GM19193 (cell line): Measurements from ENCODE around the gene ZNF341.

ENCODE experiments used
- POLR2A ChIP-seq: IDR thresholded peaks from 4 replicates; pipeline ENCODE4 v1.6.1; 2011; ENCODE audit not compliant: insufficient read depth, insufficient read length; ENCODE audit errors: extremely low read depth

The ZNF341 gene

DNA sequence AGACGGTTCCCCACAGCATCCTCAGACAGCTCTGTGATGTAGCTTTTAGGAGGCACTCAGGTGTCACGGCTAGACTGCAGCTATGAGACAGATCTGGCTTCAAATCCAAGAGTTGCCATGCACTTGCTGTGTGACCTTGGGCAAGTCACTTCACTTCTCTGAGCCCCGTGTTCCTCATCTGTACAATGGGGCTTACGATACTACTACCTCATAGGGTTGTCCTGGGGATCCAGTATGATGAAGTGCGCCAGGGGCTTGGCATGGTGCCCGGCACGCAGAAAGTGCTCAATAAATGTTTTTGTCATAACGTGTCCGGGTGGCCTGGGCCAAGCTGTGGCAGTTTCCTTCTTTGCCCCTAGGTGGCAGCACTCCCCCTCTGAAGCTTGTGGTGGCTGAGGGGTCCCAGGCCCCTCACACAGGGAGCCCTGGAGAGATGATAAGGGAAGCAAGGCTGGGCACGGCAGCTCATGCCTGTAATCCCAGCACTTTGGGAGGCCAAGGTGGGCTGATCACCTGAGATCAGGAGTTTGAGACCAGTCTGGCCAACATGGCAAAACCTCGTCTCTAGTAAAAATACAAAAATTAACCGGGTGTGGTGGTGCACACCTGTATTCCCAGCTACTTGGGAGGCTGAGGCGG lies 60.3 kb downstream of the ZNF341 start:
- no peak for TF ChIP-seq POLR2A

DNA sequence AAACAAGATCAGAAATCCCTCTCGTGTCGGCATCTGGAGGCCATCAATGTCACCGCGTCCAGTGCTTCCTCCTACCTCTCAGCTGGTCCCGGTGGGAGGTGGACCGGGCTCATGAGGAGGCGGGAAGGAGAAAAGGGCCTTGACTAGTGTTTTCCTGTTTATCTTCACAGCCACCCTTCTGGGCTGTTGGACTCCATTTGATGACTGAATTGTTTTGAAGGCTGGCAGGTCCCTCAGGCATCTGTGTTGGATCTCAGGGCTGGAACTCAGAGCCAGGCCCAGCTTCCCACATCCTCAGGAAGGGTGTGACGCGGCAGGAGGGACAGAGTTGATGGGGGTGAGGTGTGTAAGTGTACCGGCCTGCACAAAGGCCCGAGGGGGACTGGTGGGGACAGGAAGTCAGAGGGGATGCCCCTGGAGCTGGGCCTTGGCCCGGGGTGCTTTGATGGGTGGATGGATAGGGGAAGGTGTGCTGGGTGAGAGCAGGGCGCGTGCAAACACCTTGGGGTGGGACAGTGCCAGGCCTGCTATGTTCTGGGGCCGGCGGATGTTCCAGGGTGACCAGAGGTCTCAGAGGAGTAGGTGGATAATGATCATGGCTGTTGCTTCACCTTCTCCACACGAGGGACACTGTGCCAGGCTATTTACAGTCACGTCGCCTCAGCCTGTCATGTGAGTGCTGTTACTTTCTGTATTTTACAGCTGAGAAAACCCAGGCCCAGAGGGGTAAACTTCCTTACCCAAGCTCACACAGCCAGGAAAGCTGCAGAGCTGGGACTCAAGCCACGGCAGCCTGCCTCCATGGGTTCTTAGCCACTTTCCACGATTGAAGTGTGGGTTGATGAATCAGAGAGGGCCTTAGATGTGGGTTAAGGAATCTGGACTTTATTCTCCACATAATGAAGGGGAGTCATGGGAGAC lies 61.5 kb downstream of the ZNF341 start:
- no peak for TF ChIP-seq POLR2A

DNA sequence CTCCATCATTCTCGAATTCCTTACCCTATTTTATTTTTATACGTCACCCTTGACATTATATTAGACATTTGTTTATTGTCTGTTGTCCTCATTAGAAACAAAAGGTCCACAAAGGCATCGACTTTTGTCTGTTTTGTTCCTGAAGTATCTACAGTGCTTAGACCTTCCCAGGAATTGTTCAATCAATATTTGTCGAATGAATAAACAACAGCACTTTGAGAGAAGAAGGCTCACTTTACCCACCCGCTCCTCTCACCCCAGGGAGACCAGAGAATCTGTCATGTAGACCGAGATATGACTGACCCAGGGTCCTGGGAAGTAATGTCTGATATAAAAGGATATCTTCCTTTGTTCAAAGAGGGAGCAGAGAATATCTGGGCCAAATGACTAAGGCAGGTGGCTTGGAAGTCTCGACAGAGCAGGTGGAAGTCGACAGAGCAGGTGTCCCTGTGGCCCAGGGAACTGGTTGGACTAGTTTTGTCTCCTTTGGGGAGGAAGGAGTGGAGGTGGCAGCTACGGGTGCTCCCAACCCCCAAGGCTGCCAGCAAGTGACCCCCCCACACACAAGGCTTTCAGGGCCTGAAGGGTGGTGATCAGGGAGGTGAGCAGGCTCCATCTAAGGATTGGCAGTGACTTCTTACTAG lies 64.6 kb downstream of the ZNF341 start:
- no peak for TF ChIP-seq POLR2A

DNA sequence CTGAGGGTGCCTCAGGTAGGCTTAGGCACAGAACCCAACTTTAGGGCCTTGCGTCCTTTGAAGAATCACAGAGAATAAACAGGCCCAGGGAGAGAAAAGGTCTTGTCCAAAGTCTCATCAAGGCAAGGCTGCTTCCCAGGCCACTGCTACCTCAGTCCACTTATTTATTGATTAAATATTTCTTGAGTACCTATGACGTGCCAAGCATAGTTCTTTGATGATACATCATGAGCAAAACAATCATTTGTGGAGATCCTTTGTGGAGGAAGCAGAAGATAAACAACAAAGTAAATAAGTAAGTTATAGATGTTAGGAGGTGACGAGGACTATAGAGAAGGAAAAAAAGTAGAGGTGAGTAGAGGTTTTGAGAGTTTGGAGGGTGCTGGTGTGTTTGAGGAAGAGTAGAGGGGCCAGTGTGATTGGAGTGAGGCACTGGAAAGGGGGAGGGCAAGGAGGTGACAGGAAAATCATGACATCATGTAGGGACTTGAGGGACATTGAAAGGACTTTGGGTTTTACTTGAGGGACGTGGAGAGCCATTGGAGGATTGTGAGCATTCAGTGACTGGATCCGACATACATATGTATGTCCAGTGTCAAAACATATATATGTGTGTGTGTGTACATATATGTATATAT lies 65.2 kb downstream of the ZNF341 start:
- TF ChIP-seq POLR2A, result no peak

DNA sequence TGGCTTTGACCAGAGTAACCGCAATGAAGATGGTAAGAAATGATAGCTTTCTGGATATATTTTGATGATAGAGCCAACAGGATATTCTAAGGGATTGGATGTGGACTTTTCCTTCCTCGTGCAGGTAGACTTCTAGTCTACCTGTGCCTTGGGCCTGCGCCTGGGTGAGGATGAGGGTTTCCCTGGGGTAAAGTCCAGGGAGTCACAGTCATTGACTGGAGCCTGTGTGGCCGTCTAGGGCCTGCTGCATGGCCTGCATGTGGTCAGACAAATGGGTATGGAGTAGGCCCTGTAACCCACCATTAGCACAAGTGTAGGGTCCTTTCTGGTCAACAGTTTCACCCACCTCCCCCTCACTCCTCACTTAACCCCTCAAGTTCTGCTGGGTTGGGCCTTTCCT lies 66.6 kb downstream of the ZNF341 start:
- TF ChIP-seq POLR2A, result no peak

DNA sequence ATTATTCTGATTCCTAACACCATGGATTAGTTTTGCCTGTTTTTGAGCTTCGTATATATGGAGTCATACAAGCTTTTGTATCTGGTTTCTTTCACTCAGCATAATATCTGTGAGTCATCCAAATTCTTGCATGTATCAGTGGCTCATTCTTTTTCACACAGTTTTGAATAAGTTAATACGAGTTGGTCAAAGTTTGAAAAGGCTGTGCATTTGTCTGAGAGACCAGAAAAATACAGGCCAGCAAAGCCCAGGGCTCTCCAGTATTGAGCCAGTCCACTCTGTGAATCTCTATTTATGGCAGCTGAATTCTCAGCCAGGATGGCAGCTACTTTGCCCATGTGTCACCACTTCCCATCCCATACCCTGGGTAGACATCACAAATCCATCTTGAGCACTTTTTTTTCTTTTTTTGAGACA lies 72.1 kb downstream of the ZNF341 start:
- TF ChIP-seq POLR2A, result no peak

DNA sequence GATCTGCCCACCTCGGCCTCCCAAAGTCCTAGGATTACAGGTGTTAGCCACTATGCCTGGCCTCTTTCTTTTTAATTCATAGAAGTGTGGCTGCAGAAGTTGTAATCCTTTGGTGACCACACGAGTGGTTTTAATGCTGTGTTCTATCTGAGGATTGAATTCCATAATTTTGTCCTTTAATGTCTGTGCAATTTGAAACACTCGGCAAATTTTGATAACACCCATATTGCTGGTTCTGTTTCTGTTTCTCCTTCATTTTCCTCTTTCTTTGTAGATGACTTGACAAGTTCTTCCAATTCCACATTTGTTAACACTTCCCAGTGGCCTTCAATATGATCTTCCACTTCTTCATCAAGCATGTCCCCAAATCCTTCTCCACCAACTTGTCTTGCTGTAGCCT lies 76.6 kb downstream of the ZNF341 start:
- no peak for TF ChIP-seq POLR2A

DNA sequence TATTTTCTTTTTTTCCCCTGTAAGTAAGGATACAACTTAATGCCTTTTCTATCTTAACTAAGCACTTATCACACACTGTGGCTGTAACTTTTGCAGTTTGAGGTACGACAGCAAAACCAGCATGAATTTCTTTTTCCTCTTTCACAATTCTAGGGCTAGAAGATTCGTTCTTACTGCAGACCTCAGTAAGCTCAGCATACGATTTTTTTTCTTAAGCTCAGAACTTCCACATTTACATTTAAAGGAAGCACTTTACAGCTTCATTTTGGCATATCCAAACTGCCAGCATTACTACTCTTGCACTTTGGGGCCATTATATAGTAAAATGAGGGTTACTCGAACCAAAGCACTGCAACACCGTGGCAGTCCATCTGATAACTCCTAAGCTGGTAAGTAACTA lies 78.5 kb downstream of the ZNF341 start:
- no peak for TF ChIP-seq POLR2A

DNA sequence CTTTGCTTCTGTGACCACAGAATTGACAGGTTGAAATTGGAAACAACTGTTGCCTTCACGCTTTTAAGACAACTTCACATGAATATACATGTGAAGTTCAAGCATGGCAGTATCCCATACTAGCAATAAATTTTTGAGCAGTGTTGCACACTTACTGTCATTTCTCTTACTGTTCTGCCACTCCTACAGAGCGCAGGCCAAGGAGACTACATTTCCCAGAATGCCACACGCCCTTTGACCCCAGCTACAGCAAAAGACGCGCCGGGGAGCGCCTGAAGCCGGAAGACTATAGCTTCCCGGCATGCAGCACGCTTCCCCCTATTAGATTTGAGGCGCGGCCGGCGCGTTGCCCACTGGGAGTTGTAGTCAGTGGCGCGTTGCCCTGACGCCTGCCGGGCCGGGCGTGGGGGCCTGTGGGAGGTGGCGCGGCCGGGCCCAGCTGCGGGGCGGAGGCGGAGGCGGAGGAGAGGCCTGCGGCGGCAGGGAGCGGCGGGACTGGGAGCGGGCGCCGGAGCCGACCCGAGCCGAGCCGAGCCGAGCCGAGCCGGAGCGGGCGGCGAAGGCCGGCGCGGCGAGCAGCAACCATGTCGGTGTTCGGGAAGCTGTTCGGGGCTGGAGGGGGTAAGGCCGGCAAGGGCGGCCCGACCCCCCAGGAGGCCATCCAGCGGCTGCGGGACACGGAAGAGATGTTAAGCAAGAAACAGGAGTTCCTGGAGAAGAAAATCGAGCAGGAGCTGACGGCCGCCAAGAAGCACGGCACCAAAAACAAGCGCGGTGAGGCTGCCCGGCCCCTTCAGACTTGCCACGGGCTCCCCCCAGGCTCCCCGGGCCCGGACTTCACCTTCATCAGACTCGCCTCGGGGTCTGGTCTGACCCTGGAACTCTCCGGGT lies 79.3 kb downstream of the ZNF341 start, which contains the start of gene CHMP4B:
CHMP4B (plus strand) TSS at position 464 of the 891 bp plus-strand sequence; CDS start at position 585, 121 bp downstream.
- peak; percentile 56 for TF ChIP-seq POLR2A

DNA sequence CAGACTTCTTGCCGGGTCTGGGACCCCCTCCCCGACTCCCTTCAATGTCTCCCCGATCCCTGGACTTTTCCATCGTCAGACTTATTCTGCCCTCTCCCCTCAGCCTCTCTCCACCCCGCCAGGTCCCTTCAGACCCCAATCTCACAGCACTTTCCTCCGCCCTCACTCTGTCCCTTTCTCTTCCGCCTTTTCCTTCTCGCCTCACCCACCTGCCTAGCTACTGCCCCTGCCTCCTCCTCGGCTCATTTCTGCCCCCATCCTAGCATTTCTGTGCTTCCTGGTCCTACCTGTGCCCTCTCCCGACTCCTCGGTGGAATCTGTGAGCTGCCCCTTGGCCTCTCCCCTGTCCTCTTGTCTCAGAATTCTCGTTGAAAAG lies 80.0 kb downstream of the ZNF341 start:
- no peak for TF ChIP-seq POLR2A

DNA sequence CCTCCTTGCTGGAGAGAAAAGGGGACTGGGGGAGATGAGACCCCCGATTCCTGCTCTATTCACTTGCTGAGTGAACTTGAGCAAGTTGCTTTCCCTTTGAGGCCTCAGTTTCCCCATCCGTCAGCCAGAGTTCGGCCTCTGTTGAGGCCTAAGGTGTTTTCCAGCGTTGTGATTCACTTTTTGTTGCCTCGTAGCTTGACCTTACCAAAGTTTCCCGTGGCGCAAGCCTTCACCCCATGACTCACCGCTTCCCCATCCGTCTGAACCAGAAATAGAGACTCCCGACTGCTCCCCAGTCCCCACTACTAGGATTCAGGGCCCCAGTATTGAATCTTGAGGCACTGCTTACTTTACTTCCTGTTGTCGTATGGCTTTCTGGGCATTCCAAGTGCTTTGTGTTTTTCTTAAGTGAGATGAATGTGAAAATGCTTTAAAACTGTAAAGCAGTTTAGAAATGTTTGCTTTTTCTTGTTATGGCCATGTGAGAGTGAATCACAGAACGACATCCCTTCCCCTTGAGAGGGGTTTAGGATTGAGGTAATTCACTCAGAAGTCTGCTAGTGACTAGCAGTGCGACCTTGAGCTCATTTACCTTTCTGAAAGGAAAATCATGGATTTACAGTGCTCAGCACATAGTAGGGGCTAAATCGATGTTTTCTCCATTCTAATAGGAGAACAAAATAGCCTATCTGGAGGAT lies 80.5 kb downstream of the ZNF341 start:
- TF ChIP-seq POLR2A, result no peak

DNA sequence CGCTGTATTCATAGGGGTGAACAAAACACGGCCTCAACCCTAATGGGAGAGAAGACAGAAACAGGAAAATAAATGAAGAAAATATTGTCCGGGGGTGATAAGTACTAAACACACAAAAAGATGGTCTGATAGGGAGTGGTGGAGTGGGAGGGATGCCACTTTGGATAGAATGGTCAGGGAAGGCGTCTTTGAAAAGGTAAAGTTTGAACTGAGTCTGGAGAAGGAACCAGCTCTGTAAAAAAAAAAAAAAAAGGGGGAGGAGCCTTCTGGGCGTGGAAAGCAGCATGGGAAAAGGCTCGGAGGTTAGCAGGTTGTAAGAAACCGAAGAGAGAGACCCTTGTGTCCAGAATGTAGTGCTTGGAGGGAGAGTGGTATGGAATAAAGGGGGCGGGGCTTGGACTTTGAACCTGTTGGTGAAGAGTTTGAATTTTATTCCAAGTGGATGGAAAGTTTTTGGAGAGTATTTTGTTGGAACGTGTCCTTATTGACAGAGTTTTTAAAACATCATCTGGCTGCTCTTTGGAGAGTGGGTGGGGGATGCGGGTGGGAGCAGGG lies 81.2 kb downstream of the ZNF341 start:
- no peak for TF ChIP-seq POLR2A

DNA sequence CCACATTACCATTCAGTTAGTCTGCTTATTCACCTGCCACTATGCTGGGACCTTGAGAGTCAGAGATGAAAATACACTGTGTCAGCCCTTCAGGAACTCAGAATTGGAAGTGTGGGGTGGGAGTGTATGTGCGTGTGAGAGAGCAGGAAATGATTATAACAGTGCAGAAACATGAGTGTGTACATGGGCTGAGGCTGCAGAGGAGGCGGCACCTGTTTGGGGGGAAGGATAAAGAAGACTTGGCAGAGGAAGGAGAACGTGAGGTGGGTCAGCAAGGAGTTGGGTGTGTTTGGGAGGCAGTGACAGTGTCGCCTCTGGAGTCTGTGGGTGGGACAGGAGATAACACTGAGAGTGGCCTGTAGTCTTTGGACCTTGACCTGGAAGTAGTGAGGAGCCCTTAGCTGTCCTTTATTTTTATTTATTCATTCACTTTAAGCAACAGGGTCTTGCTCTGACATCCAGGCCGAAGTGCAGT lies 82.5 kb downstream of the ZNF341 start:
- no peak for TF ChIP-seq POLR2A
